GM13976 (cell line): ENCODE measurements around the gene CNDP1.

ENCODE experiments used
- DNase-seq: peaks from one replicate; pipeline ENCODE4 v3.0.0; 2012; ENCODE audit warnings: low spot score
- CTCF ChIP-seq: IDR thresholded peaks from 2 replicates; pipeline ENCODE4 v1.5.1; 2012; ENCODE audit warnings: borderline replicate concordance, mild to moderate bottlenecking; ENCODE audit not compliant: insufficient read depth; ENCODE audit errors: extremely low read depth, missing control alignments, control extremely low read depth
- in situ Hi-C: fragments of 300-500 bp; cut with MboI; formaldehyde crosslinking; loops from one replicate; pipeline ENCODE4 v1.12.0; 2022; ENCODE audit warnings: low sequenced_read_pairs, mixed read lengths, inconsistent platforms; ENCODE audit not compliant: unreplicated experiment

CNDP1 gene

GRCh38 chr18:74541703-74542555 lies 7.6 kb downstream of the CNDP1 start:
- in situ Hi-C loops: loop anchor here (10.0 kb wide), 1 partner anchor 187 kb away; no protein-coding TSS in a partner anchor

DNA sequence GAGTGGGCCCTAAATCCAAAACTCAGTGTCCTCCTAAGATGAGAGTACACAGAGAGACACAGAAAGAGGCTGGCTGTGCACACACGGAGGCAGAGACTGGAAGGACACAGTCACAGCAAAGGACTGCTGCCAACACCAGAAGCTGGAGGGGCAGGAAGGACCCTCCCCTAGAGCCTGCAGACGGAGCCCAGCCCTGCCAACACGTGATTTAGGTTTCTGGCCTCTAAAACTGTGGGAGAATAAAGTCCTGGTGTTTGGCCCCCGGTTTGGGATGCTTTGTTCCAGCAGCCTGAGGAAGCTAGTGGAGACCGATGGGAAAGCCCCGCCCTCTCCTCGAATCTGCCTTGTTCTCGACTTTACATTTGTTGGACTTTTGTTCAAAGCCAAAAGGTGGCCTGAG lies 10.6 kb downstream of the CNDP1 start:
- in situ Hi-C loops: loop anchor here (10.0 kb wide), 1 partner anchor 190 kb away; no protein-coding TSS in a partner anchor

More at GRCh38 chr18:74541703-74542555, 7.6 kb downstream of the CNDP1 start:
- no peak for DNase-seq
- no peak for TF ChIP-seq CTCF

GRCh38 chr18:74546007-74546406 lies 11.7 kb downstream of the CNDP1 start:
- in situ Hi-C loops: loop anchor here (10.0 kb wide), 1 partner anchor 191 kb away; no protein-coding TSS in a partner anchor
- DNase-seq: no peak
- no peak for TF ChIP-seq CTCF

More for the DNA sequence above, 10.6 kb downstream of the CNDP1 start:
- DNase-seq: no peak
- TF ChIP-seq CTCF: no peak

DNA sequence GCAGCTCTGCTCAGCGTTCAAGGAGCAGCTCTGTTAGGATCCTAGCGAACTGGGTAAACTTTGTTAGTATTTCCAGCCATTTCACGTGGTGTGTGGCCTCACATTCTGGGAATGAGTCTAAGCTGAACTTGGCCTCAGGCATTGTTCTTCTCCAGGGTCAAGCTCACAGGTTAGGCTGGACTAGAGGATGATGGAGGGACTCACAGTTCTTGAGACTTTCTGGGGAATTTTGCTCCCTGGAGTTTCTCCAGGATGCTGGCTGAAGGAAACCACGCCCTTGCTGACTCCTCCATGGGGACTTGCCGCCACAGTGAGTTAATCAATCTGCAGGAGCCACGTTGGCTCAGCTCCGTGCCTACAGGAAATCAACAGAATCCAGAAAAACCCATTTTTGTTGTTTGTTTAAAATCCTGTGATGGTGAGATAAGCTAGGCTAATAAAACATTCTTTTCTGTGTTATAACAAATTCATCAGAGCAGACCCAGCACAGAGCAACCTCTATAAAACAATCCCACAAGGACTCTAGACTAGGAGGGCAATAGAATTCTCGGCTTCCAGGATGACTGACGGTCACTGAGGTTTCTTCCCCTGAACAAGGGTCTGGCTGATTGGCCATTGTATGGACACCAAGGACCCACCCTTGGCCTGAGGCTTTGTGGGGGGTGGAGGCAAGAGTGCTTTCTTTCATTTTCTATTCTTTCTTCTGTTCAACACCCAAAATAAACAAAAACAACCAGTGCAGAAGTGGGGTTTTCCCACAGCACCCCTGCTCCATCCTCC lies 12.6 kb downstream of the CNDP1 start:
- no peak for DNase-seq
- TF ChIP-seq CTCF: no peak
- in situ Hi-C loops: loop anchor here (10.0 kb wide), 1 partner anchor 192 kb away; no protein-coding TSS in a partner anchor

GRCh38 chr18:74547860-74548259 lies 13.6 kb downstream of the CNDP1 start:
- TF ChIP-seq CTCF: no peak
- in situ Hi-C loops: loop anchor here (10.0 kb wide), 1 partner anchor 193 kb away; no protein-coding TSS in a partner anchor
- DNase-seq: no peak

GRCh38 chr18:74549591-74550104 lies 15.3 kb downstream of the CNDP1 start:
- DNase-seq: no peak
- no peak for TF ChIP-seq CTCF
- in situ Hi-C loops: loop anchor here (10.0 kb wide), 2 partner anchors 195 to 355 kb away; no protein-coding TSS in a partner anchor
